OCI-LY1 (cell line): ENCODE data around the gene EFNA4.

Source experiments
- EZH2 ChIP-seq: fragments of 200-600 bp; sonication (generic), shearing (Covaris generic); IDR thresholded peaks from 2 replicates; pipeline ENCODE4 v1.8.0; 2017; ENCODE audit warnings: borderline replicate concordance, mixed run types, mild to moderate bottlenecking, antibody characterized with exemption, low read length, moderate library complexity, mixed read lengths
- TF ChIP-seq, protein P1 (sequence below): fragments of 200-600 bp; sonication (generic), shearing (Covaris generic); IDR thresholded peaks from 2 replicates; pipeline ENCODE4 v1.5.1; 2017; ENCODE audit warnings: mild to moderate bottlenecking, antibody characterized with exemption, low read length, moderate library complexity, mixed read lengths

DNA sequence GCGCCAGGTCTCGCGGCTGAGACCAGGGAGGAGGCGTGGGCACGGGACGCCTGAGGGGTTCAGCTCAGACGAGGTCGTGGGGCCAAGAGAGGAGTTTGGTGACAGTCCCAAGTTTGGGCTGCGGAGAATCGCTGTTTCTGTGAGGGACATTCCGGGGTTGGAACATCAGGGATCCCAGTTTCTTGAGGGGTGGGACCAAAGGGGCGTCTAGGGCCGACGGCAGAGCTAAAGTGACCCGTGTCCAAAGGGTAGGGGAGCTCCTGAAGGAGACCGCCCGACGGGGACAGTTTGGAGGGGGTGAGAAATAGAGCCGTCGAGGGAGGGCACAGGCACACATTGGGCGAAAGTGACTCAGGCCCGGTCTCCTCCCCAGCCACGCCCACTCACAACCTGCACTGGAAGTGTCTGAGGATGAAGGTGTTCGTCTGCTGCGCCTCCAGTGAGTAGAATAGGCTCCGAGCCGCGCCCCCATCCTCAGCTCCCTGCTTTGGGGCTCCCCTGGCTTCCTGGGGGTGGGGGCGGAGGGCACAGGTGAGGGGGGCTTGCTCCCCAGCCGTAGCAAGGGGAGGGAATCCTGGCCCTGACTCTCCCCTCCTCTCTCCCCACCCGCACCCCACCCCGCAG, 22.1 kb downstream of the EFNA4 start:
- TF ChIP-seq, protein P1, sequence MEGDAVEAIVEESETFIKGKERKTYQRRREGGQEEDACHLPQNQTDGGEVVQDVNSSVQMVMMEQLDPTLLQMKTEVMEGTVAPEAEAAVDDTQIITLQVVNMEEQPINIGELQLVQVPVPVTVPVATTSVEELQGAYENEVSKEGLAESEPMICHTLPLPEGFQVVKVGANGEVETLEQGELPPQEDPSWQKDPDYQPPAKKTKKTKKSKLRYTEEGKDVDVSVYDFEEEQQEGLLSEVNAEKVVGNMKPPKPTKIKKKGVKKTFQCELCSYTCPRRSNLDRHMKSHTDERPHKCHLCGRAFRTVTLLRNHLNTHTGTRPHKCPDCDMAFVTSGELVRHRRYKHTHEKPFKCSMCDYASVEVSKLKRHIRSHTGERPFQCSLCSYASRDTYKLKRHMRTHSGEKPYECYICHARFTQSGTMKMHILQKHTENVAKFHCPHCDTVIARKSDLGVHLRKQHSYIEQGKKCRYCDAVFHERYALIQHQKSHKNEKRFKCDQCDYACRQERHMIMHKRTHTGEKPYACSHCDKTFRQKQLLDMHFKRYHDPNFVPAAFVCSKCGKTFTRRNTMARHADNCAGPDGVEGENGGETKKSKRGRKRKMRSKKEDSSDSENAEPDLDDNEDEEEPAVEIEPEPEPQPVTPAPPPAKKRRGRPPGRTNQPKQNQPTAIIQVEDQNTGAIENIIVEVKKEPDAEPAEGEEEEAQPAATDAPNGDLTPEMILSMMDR = no peak
- TF ChIP-seq EZH2 = no peak
